H9 (cell line): ENCODE measurements around the gene KIF5A. TPM values are rescaled to one million over a fixed set of nuclear protein-coding genes. Genes with fewer than 3 reads are reported as not detected.

Source experiments
- DNase-seq: peaks from one replicate; pipeline ENCODE4 v3.0.0-alpha.2; 2017
- H2AFZ ChIP-seq: one replicate; pipeline ENCODE4 v1.6.1; 2013; ENCODE audit warnings: mild to moderate bottlenecking, low read length, control low read depth, moderate library complexity
- H2AK5ac ChIP-seq: 2 replicates; pipeline ENCODE4 v1.6.1; 2013; ENCODE audit warnings: low read length, control low read depth, mixed read lengths; ENCODE audit not compliant: insufficient read length
- H2BK120ac ChIP-seq: one replicate; pipeline ENCODE4 v1.6.1; 2013; ENCODE audit warnings: low read depth, mild to moderate bottlenecking, low read length, control low read depth, inconsistent platforms; ENCODE audit not compliant: poor library complexity, severe bottlenecking
- H2BK12ac ChIP-seq: 2 replicates; pipeline ENCODE4 v1.6.1; 2013; ENCODE audit warnings: low read length, control low read depth, mixed read lengths, low read depth; ENCODE audit not compliant: insufficient read length
- H2BK15ac ChIP-seq: 2 replicates; pipeline ENCODE4 v1.6.1; 2013; ENCODE audit warnings: low read depth, low read length, control low read depth
- H2BK20ac ChIP-seq: one replicate; pipeline ENCODE4 v1.6.1; 2013; ENCODE audit warnings: low read depth, mild to moderate bottlenecking, low read length, control low read depth, inconsistent platforms; ENCODE audit not compliant: poor library complexity, severe bottlenecking
- H2BK5ac ChIP-seq: 2 replicates; pipeline ENCODE4 v1.6.1; 2013; ENCODE audit warnings: low read length, control low read depth, mixed read lengths; ENCODE audit not compliant: insufficient read length
- H3K14ac ChIP-seq: 2 replicates; pipeline ENCODE4 v1.6.1; 2013; ENCODE audit warnings: low read length, control low read depth; ENCODE audit not compliant: insufficient read depth
- H3K18ac ChIP-seq: 2 replicates; pipeline ENCODE4 v1.6.1; 2013; ENCODE audit warnings: low read depth, mild to moderate bottlenecking, mixed read lengths, low read length, control low read depth; ENCODE audit not compliant: insufficient read length
- H3K23ac ChIP-seq: 2 replicates; pipeline ENCODE4 v1.6.1; 2013; ENCODE audit warnings: low read length, control low read depth, mixed read lengths, low read depth; ENCODE audit not compliant: insufficient read length
- H3K23me2 ChIP-seq: 2 replicates; pipeline ENCODE4 v1.6.1; 2013; ENCODE audit warnings: low read depth, mild to moderate bottlenecking, mixed read lengths, low read length, control low read depth; ENCODE audit not compliant: insufficient read length, poor library complexity, severe bottlenecking
- H3K27ac ChIP-seq: 2 replicates; pipeline ENCODE4 v1.5.1; 2013; ENCODE audit warnings: low read length, control low read depth, mixed read lengths, low read depth; ENCODE audit not compliant: insufficient read length
- H3K27me3 ChIP-seq: 2 replicates; pipeline ENCODE4 v1.6.1; 2013; ENCODE audit warnings: low read length, control low read depth, inconsistent platforms; ENCODE audit not compliant: insufficient read depth
- H3K4ac ChIP-seq: 2 replicates; pipeline ENCODE4 v1.6.1; 2013; ENCODE audit warnings: low read depth, mild to moderate bottlenecking, control low read depth, inconsistent platforms, low read length, moderate library complexity
- H3K4me1 ChIP-seq: 2 replicates; pipeline ENCODE4 v1.6.1; 2013; ENCODE audit warnings: low read length, control low read depth, inconsistent platforms; ENCODE audit not compliant: insufficient read depth
- H3K4me2 ChIP-seq: 2 replicates; pipeline ENCODE4 v1.6.1; 2013; ENCODE audit warnings: low read length, control low read depth, mixed read lengths; ENCODE audit not compliant: insufficient read length, insufficient read depth
- H3K56ac ChIP-seq: 2 replicates; pipeline ENCODE4 v1.6.1; 2013; ENCODE audit warnings: low read depth, mild to moderate bottlenecking, mixed read lengths, low read length, control low read depth; ENCODE audit not compliant: insufficient read length
- H3K79me1 ChIP-seq: 2 replicates; pipeline ENCODE4 v1.6.1; 2013; ENCODE audit warnings: low read depth, mild to moderate bottlenecking, moderate library complexity, low read length, control low read depth, inconsistent platforms; ENCODE audit not compliant: insufficient read depth, poor library complexity, severe bottlenecking
- H3K79me2 ChIP-seq: 2 replicates; pipeline ENCODE4 v1.6.1; 2013; ENCODE audit warnings: low read length, control low read depth, inconsistent platforms; ENCODE audit not compliant: insufficient read depth
- H3K9ac ChIP-seq: 2 replicates; pipeline ENCODE4 v1.6.1; 2013; ENCODE audit warnings: low read length, control low read depth, mixed read lengths; ENCODE audit not compliant: insufficient read length; ENCODE audit errors: extremely low read depth
- H3K9me3 ChIP-seq: one replicate; pipeline ENCODE4 v1.6.1; 2013; ENCODE audit warnings: low read depth, low read length, inconsistent platforms; ENCODE audit not compliant: control insufficient read depth
- H3T11ph ChIP-seq: one replicate; pipeline ENCODE4 v1.6.1; 2013; ENCODE audit warnings: mild to moderate bottlenecking, low read length, control low read depth, inconsistent platforms
- H4K20me1 ChIP-seq: one replicate; pipeline ENCODE4 v1.6.1; 2013; ENCODE audit not compliant: control insufficient read depth, insufficient read length, insufficient read depth
- H4K5ac ChIP-seq: 2 replicates; pipeline ENCODE4 v1.6.1; 2013; ENCODE audit warnings: low read depth, mild to moderate bottlenecking, mixed read lengths, low read length, control low read depth; ENCODE audit not compliant: insufficient read length
- H4K8ac ChIP-seq: replicated peaks from 2 replicates; pipeline ENCODE4 v1.6.1; 2013; ENCODE audit warnings: low read length, control low read depth, mixed read lengths, low read depth; ENCODE audit not compliant: insufficient read length
- H4K91ac ChIP-seq: 2 replicates; pipeline ENCODE4 v1.6.1; 2013; ENCODE audit warnings: low read depth, mild to moderate bottlenecking, moderate library complexity, mixed read lengths, low read length, control low read depth; ENCODE audit not compliant: insufficient read length
- H3K27ac Mint-ChIP-seq, 3 experiments: 2 replicates in 2 of 3; 3 replicates in 1 of 3; pipeline ENCODE4 v1.8.0; 2020 to 2021; ENCODE audit warnings: mixed read lengths in 3 of 3, mild to moderate bottlenecking in 1 of 3, moderate library complexity in 1 of 3
- H3K27me3 Mint-ChIP-seq: 2 replicates; pipeline ENCODE4 v1.8.0; 2021; ENCODE audit warnings: low read depth, mild to moderate bottlenecking, moderate library complexity, mixed read lengths
- H3K36me3 Mint-ChIP-seq, 3 experiments: 2 replicates in 2 of 3; 3 replicates in 1 of 3; pipeline ENCODE4 v1.8.0; 2020 to 2021; ENCODE audit warnings: low read depth in 3 of 3, mixed read lengths in 3 of 3; ENCODE audit not compliant: insufficient read depth in 1 of 3
- H3K4me1 Mint-ChIP-seq, 2 experiments: 2 replicates each; pipeline ENCODE4 v1.8.0; 2020; ENCODE audit warnings: mixed read lengths in 2 of 2
- H3K4me3 Mint-ChIP-seq, 2 experiments: 2 replicates in 1 of 2; 3 replicates in 1 of 2; pipeline ENCODE4 v1.8.0; 2020 to 2021; ENCODE audit warnings: mild to moderate bottlenecking in 2 of 2, mixed read lengths in 2 of 2, moderate library complexity in 1 of 2
- H3K9me3 Mint-ChIP-seq, 2 experiments: 2 replicates in 1 of 2; 3 replicates in 1 of 2; pipeline ENCODE4 v1.8.0; 2020; ENCODE audit warnings: mild to moderate bottlenecking in 2 of 2, mixed read lengths in 2 of 2, moderate library complexity in 1 of 2
- WGBS: extraction: QIAGEN DNeasy Blood & Tissue Kit; methylation state at CpG from one replicate; pipeline ENCODE4 v1.1.7; 2013; ENCODE audit warnings: missing lambda C conversion rate, low lambda C conversion rate, mixed read lengths; ENCODE audit not compliant: insufficient read length; ENCODE audit errors: extremely low coverage; 5-methylcytosine and 5-hydroxymethylcytosine counted together
- total RNA-seq: library from RNA; stranded (reverse); gene quantifications from 2 replicates; pipeline ENCODE4 v1.2.1, GENCODE V29; 2021
- TF ChIP-seq, protein P1 (sequence below): fragments of 200-600 bp; sonication (generic); conservative IDR thresholded peaks from 3 replicates; pipeline ENCODE4 v1.8.0; 2021; ENCODE audit warnings: antibody characterized with exemption, mild to moderate bottlenecking

Gene KIF5A
- total RNA-seq, 1 experiment from 2014 or later, result 18.5 TPM

DNA sequence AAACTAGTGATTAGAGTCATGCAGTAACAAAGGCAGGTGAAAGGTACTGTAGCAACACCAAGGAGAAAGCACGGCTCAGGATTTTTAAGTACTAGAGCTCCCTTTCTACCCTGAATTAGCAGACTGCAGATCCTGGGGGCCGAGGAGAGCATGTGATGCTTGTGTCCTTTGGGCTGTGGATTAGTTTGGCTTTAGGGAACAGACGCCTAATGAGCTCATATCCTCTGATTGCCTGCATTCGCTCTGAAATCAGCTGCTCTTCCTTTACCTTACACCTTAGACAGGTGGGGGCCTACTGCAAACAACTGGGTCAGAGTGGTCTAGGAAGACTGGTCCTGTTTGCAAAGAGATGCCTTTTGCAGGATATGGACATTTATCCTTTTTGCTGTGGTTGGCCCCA is 43.3 kb downstream of the KIF5A start:
- Mint-ChIP-seq H3K9me3 (no peaks in the 10 kb centered on the region), H3K27ac (no peak overlapping the region), H3K27me3 (no peaks in the 10 kb centered on the region), H3K4me1 (peaks cover 15 to 20% of the 10 kb centered on the region in 2 experiments), H3K36me3 (peaks cover 4 to 30% (median 14%) of the 10 kb centered on the region in 3 experiments; a peak in 6 of 7 replicates), H3K4me3 (no peak overlapping the region; a peak in 1 of 5 replicates)
- Histone ChIP-seq H4K20me1 (no peaks in the 10 kb centered on the region), H3K18ac (no peak overlapping the region), H3K23ac (no peak overlapping the region), H2BK15ac (no peak overlapping the region), H4K91ac (no peak overlapping the region), H2AK5ac (no peak overlapping the region), H2BK12ac (no peak overlapping the region), H3K27me3 (no peaks in the 10 kb centered on the region), H3K4ac (no peak overlapping the region), H3K27ac (no peak overlapping the region), H2BK20ac (no peak overlapping the region), H3K23me2 (peaks cover 16% of the 10 kb centered on the region), H3T11ph (no peak overlapping the region), H4K5ac (no peak overlapping the region), H3K79me1 (peaks cover 8% of the 10 kb centered on the region), H2AFZ (no peak overlapping the region), H3K9me3 (no peaks in the 10 kb centered on the region), H3K4me1 (peaks cover 5% of the 10 kb centered on the region; the same call in 1 of the 2 replicates), H3K79me2 (peaks cover 3% of the 10 kb centered on the region; the same call in 1 of the 2 replicates), H2BK120ac (no peak overlapping the region), H4K8ac (no peak overlapping the region), H3K14ac (no peak overlapping the region), H3K9ac (no peak overlapping the region), H2BK5ac (no peak overlapping the region), H3K56ac (no peak overlapping the region), H3K4me2 (no peak overlapping the region)
- WGBS, result no CpG with 5 or more reads among the region's 4 CpGs
- TF ChIP-seq, protein P1, sequence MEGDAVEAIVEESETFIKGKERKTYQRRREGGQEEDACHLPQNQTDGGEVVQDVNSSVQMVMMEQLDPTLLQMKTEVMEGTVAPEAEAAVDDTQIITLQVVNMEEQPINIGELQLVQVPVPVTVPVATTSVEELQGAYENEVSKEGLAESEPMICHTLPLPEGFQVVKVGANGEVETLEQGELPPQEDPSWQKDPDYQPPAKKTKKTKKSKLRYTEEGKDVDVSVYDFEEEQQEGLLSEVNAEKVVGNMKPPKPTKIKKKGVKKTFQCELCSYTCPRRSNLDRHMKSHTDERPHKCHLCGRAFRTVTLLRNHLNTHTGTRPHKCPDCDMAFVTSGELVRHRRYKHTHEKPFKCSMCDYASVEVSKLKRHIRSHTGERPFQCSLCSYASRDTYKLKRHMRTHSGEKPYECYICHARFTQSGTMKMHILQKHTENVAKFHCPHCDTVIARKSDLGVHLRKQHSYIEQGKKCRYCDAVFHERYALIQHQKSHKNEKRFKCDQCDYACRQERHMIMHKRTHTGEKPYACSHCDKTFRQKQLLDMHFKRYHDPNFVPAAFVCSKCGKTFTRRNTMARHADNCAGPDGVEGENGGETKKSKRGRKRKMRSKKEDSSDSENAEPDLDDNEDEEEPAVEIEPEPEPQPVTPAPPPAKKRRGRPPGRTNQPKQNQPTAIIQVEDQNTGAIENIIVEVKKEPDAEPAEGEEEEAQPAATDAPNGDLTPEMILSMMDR, result no peak
- DNase-seq, result no peak
